Testis (tissue), 3 donors: Measurements from ENCODE around the gene VPS13C. TPM values are rescaled to one million over a fixed set of nuclear protein-coding genes. Genes with fewer than 3 reads are reported as not detected.

Source experiments
- DNase-seq: peaks from one replicate; pipeline ENCODE4 v3.0.0-alpha.2; 2019
- H3K27ac ChIP-seq, 2 donors: fragments of 200-600 bp; sonication (generic); one replicate each; pipeline ENCODE4 v1.5.1; 2019
- H3K27me3 ChIP-seq: fragments of 200-600 bp; sonication (generic); one replicate; pipeline ENCODE4 v1.5.1; 2019
- H3K36me3 ChIP-seq: fragments of 200-600 bp; sonication (generic); one replicate; pipeline ENCODE4 v1.5.1; 2017; ENCODE audit warnings: low read depth; ENCODE audit errors: missing control alignments
- H3K4me1 ChIP-seq: fragments of 200-600 bp; sonication (generic); one replicate; pipeline ENCODE4 v1.5.1; 2019
- H3K4me3 ChIP-seq, 2 donors: fragments of 200-600 bp; sonication (generic); one replicate each; pipeline ENCODE4 v1.5.1; 2017 to 2019
- H3K9me3 ChIP-seq: fragments of 200-600 bp; sonication (generic); one replicate; pipeline ENCODE4 v1.5.1; 2017
- POLR2A ChIP-seq: fragments of 450-650 bp; IDR thresholded peaks from one replicate; pipeline ENCODE4 v1.6.1; 2017; ENCODE audit warnings: antibody characterized with exemption, mild to moderate bottlenecking, moderate library complexity
- WGBS, 2 donors: methylation state at CpG; one replicate each; pipeline ENCODE4 v1.1.5; 2018; 5-methylcytosine and 5-hydroxymethylcytosine counted together
- intact Hi-C: fragments of 100-400 bp; cut with DNase I; formaldehyde crosslinking; loops from one replicate; pipeline ENCODE4 v1.15.1; 2023; ENCODE audit warnings: low total_unique reads
- polyA plus RNA-seq: library from polyadenylated mRNA; stranded (reverse); fragments of 350-450 nt; fragmentation: Illumina TruSeq; extraction: RNeasy Lipid Tissue Mini Kit (QIAGEN cat#74804); gene quantifications from one replicate; pipeline ENCODE4 v1.2.3, GENCODE V29; 2014; ENCODE audit warnings: low read depth, low replicate concordance; ENCODE audit not compliant: insufficient read depth
- total RNA-seq, 2 donors: library from RNA; depleted of rRNA; stranded (reverse); fragments of >200 nt; gene quantifications; one replicate each; pipeline ENCODE4 v1.2.3, GENCODE V29; 2016
- TF ChIP-seq, protein P1 (sequence below), 3 experiments: fragments of 450-650 bp in 2 of 3; fragments of 200-600 bp in 1 of 3; sonication (generic) in 1 of 3; IDR thresholded peaks; one replicate each; pipeline ENCODE4 v1.5.1; 2016 to 2019; ENCODE audit warnings: antibody characterized with exemption in 3 of 3, mild to moderate bottlenecking in 2 of 3, moderate library complexity in 1 of 3

VPS13C gene
- total and polyA plus RNA-seq, 3 donors from 2014 or later: 21.3 to 89.1 (median 86.1) TPM

DNA sequence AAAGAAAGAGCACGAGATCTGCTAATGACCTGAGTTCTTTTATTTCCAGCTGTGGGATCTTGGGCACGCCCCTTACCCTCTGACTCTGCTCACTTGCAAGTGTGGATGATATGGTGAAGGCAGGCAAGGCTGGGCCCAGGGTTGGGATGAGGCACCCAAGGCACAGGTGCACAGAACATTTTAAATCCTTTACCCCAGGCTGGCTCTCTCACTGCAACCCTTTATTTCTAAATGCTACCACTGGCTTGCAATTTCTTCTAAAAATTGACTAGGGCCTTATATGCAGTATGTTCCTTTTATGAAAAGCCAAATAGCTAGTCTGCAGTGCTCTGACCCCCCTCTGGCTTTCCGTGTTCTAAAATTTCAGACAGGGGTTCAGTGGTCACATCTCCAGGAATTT is 237.7 kb downstream of the VPS13C start:
- WGBS, 2 donors: 95 to 99% methylated on average over 3 of the region's 3 CpGs
- Histone ChIP-seq H3K4me1 (no peaks in the 10 kb centered on the region), H3K9me3 (no peaks in the 10 kb centered on the region), H3K27ac (no peak overlapping the region), H3K4me3 (no peak overlapping the region), H3K36me3 (no peaks in the 10 kb centered on the region), H3K27me3 (no peaks in the 10 kb centered on the region)
- no peak for DNase-seq
- TF ChIP-seq POLR2A: no peak
- TF ChIP-seq, protein P1, sequence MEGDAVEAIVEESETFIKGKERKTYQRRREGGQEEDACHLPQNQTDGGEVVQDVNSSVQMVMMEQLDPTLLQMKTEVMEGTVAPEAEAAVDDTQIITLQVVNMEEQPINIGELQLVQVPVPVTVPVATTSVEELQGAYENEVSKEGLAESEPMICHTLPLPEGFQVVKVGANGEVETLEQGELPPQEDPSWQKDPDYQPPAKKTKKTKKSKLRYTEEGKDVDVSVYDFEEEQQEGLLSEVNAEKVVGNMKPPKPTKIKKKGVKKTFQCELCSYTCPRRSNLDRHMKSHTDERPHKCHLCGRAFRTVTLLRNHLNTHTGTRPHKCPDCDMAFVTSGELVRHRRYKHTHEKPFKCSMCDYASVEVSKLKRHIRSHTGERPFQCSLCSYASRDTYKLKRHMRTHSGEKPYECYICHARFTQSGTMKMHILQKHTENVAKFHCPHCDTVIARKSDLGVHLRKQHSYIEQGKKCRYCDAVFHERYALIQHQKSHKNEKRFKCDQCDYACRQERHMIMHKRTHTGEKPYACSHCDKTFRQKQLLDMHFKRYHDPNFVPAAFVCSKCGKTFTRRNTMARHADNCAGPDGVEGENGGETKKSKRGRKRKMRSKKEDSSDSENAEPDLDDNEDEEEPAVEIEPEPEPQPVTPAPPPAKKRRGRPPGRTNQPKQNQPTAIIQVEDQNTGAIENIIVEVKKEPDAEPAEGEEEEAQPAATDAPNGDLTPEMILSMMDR (IDR thresholded peaks at IDR 0.05): no peak
- intact Hi-C loops: no loop called here

GRCh38 chr15:61820951-61821350 is 239.3 kb downstream of the VPS13C start:
- no peak overlapping the region for H3K27ac ChIP-seq
- H3K27me3 ChIP-seq: no peaks in the 10 kb centered on the region
- H3K9me3 ChIP-seq: no peaks in the 10 kb centered on the region
- WGBS, 2 donors: 91 to 99% methylated on average over 4 of the region's 4 CpGs
- intact Hi-C loops: no loop called here
- TF ChIP-seq, protein P1 (IDR thresholded peaks at IDR 0.05): no peak
- no peak for TF ChIP-seq POLR2A
- no peaks in the 10 kb centered on the region for H3K4me1 ChIP-seq
- no peak for DNase-seq
- H3K4me3 ChIP-seq: no peak overlapping the region
- H3K36me3 ChIP-seq: no peaks in the 10 kb centered on the region

- DNase-seq: no peak
- WGBS, 2 donors: 90 to 93% methylated on average over 9 of the region's 9 CpGs
- TF ChIP-seq, protein P1 (IDR thresholded peaks at IDR 0.05): no peak
- no peak for TF ChIP-seq POLR2A
- H3K27ac ChIP-seq: no peak overlapping the region
- H3K9me3 ChIP-seq: no peaks in the 10 kb centered on the region
- H3K4me3 ChIP-seq: no peak overlapping the region
- intact Hi-C loops: no loop called here
- H3K36me3 ChIP-seq: no peaks in the 10 kb centered on the region
- H3K4me1 ChIP-seq: no peaks in the 10 kb centered on the region
- H3K27me3 ChIP-seq: no peaks in the 10 kb centered on the region
Observed at GRCh38 chr15:61820212-61820611, 240.0 kb downstream of the VPS13C start.

GRCh38 chr15:61819386-61819785 is 240.9 kb downstream of the VPS13C start:
- no peaks in the 10 kb centered on the region for H3K27me3 ChIP-seq
- WGBS, 2 donors: 71 to 76% methylated on average over 9 of the region's 9 CpGs
- TF ChIP-seq, protein P1 (IDR thresholded peaks at IDR 0.05): no peak
- TF ChIP-seq POLR2A: no peak
- H3K36me3 ChIP-seq: no peaks in the 10 kb centered on the region
- H3K4me1 ChIP-seq: no peaks in the 10 kb centered on the region
- DNase-seq: no peak
- intact Hi-C loops: no loop called here
- no peaks in the 10 kb centered on the region for H3K9me3 ChIP-seq
- H3K4me3 ChIP-seq: no peak overlapping the region
- H3K27ac ChIP-seq: no peak overlapping the region

DNA sequence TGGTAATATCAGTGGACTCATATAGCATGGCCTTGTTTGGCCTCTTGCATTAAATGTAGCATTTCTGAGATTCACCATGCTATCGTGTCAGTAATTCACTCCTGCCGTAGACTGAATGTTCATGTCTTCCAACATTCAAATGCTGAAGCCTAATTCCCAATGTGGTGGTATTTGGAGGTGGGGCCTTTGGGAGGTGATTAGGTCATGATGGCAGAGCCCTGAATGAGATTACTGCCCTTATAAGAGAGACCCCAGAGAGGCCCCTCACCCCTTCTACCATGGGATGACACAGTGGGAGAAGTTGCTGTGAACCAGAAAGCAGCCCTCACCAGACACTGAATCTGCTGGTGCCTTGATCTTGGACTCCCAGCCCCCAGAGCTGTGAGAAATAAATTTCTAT is 241.4 kb downstream of the VPS13C start:
- 91 to 100% methylated on average over 2 of the region's 2 CpGs for WGBS, 2 donors
- TF ChIP-seq, protein P1 (IDR thresholded peaks at IDR 0.05): no peak
- intact Hi-C loops: no loop called here
- Histone ChIP-seq H3K4me3 (no peak overlapping the region), H3K27me3 (no peaks in the 10 kb centered on the region), H3K27ac (no peak overlapping the region), H3K4me1 (no peaks in the 10 kb centered on the region), H3K9me3 (no peaks in the 10 kb centered on the region), H3K36me3 (no peaks in the 10 kb centered on the region)
- no peak for DNase-seq
